HG02885 (cell line): ENCODE measurements around the gene IGFBPL1.
"Not testable (repeated sequence)": the region's sequence is repeated elsewhere in the genome, so short reads cannot be mapped to it uniquely, and the experiment has no call there.

Experiments used
- ATAC-seq: cut with Tn5 transposase; IDR thresholded peaks from one replicate; pipeline ENCODE4 v1.9.1; 2021; ENCODE audit warnings: mild to moderate bottlenecking; ENCODE audit not compliant: unreplicated experiment, poor library complexity

IGFBPL1 gene, protein sequence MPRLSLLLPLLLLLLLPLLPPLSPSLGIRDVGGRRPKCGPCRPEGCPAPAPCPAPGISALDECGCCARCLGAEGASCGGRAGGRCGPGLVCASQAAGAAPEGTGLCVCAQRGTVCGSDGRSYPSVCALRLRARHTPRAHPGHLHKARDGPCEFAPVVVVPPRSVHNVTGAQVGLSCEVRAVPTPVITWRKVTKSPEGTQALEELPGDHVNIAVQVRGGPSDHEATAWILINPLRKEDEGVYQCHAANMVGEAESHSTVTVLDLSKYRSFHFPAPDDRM

DNA sequence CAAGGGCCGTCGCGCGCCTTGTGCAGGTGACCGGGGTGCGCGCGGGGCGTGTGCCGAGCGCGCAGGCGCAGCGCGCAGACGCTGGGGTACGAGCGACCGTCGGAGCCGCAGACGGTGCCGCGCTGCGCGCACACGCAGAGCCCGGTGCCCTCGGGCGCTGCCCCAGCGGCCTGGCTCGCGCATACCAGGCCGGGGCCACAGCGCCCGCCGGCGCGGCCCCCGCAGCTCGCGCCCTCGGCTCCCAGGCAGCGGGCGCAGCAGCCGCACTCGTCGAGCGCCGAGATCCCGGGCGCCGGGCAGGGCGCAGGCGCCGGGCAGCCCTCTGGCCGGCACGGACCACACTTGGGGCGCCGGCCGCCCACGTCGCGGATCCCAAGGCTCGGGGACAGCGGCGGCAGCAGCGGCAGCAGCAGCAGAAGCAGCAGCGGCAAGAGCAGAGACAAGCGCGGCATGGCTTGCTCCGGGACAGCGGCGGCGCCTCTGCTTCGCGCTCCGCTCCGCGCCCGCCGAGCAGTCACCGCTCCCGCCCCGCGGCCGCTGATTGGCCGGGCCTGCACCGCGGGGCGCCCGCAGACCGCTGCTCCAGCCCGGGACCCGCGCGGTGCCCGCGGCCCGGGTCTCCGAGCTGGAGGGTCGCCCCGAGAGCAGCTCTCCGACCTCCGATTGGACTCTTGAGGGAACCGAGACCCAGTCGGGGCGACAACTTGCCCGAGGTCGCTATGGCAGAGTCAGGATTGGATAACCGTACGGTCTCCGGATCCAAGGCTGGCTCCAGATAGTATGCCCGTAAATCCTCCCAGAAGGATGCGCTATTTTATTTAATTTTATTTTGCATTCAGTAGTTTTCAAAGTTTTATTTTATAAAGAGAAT, at the start of gene IGFBPL1:
TSS of gene IGFBPL1 (minus strand) at position 482 of the 871 bp plus-strand sequence. CDS start at position 452, 30 bp downstream.
- no peak for ATAC-seq

DNA sequence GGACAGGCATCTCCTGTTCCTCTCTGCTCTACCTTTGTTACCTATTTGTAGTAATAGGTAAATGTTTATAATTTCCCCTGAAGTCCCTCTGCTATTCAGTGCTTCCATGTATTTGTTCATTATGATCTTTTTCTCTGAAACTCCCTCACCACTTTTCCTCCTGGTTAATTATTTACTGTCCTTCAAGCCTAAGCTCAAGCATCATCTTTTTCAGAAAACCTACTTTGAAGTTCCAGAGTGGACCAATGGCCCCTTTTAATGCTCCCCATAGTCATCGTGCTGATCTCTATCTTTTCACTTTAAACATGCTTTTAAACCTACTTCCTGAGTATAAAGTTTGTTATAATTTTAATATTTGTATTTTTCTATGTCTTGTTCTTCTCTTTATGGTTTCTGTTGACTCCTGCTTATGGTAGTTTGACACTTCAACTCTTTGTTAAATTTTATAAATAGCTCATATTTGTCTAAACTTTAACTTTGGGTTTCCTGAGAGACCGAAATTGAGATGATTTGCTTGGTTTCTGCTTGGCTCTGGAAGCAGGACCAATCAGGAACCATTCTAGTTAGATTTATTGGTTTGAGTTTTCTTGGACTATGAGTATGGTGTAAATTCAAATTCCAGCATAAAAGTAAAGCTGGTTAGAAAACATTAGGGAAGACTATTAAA, 48.5 kb upstream of the IGFBPL1 start:
- ATAC-seq, result not testable (repeated sequence)

DNA sequence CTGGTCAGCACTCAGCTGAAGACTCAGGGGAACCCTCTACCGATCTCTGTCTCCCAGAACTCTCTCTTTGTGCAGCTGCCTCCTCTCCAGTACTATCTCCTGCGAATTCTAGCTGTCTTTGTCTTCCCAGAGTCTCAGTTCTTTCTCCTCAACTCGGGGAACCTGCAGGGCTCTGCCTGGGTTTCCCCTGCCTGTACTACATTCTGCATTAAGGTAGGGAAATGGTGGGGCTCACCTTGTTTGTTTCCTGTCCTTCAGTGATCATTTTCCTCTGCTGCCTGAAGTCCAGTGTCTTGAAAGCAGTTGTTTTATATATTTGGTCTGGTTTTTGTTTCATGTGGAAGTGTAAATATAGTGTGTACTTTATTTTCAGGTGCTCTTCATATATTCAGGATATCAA, 43.1 kb upstream of the IGFBPL1 start:
- no peak for ATAC-seq

DNA sequence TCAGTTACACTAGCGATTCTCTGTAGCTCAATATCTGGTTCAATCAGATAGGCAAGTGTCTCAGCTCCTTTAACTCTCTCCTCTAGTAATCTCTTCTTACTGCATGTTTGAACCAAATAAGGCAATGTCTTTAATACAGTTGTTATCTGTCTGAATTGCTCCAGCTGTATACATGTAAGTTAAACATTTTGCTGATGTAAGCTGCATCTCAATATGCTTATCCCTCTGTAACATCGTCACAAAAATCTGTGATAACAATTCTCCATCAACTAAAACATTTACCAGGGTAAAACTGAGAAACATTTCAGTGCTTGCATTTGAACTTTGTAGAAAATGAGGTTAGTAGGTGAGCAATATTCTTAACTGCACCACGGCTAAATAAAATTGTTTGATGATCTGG, 29.6 kb upstream of the IGFBPL1 start:
- ATAC-seq, result no peak

DNA sequence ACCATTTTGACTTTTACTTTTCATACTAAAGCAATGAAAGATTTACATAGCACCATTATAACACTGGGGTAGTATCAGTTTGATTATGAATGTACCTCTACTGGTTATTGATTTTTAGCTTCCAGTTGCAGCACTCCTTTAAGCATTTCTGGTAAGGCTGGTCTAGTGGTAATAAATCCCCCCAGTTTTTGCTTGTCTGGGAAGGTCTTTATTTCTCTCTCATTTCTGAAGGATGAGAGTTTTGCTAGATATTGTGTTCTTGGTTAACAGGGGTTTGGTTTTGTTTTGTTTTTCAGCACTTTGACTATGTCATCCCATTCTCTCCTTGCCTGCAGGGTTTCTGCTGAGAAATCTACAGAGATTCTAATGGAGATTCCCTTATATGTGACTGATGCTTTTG, 26.9 kb upstream of the IGFBPL1 start:
- no peak for ATAC-seq

DNA sequence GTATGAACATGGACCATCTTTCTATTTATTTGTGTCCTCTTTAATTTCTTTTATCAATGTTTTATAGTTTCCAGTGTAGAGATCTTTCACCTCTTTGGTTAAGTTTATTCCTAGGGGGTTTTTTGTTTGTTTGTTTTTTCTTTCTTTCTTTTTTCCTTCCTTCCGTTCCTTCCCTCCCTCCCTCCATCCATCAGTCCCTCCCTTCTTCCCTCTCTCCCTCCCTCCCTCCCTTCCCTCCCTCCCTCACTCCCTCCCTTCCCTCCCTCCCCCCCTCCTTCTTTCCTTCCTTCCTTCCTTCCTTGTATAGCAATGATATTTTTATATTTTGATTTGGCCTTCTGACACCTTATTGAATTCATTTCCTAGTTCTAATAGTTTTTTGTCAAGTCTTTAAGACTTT, 23.4 kb upstream of the IGFBPL1 start:
- no peak for ATAC-seq

DNA sequence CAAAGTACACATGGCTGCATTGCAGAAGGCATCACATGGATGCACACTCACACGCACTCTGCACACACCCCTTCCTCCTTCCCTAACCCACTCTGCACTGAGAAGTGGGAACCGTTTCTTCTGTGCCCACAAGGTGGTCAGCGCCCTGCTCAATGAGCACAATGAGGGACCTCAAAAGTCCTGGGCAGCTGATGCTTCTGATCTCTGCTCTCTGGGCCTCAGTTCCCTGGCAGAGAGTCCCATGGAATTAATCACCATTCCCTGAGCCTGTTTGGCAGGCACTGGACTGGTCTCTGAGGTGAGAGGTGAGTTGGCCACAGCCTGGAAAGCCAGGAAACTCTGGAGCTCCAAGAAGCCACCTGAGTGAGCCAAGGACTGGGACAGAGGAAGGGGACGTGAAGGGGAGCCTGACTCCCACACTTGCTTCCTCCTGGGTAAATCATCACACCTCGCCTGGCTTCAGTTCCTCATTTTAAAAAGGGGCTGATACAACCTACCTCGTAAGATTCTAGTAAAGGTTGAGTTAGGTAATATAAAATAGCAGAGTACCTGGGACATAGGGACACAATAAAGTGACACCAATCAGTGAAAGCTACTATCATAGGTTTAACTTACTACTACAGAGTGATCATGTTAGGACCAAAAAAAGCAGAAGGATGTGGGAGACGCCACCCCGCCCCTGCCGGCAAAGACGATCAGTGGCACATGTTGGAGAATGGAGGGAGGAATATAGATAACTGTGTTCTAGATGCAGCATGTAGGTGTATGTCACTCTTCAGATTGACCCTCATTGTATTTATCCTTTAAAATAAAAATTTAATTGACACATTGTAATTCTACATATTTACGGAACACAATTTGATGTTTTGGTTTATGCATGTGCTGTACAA, 21.1 kb upstream of the IGFBPL1 start:
- ATAC-seq, result peak; percentile 80

DNA sequence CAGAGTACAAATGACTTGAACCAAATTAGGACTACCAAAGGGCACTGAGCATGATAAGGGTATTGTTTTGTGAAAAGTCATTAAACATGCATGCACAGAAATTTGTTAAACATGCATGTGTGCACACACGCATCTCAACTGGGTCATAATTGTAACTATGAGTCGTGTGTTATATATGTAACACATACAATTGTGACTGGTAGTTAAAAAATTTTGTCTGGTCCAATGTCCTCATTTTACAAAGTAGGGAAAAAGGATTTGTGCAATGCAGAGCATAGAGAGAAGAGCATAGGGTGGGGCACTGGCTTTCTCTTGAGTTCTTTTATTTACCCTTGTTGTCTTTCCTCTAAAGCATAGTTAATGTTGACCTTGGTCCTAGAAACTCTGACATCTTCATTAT, 19.3 kb upstream of the IGFBPL1 start:
- ATAC-seq, result no peak

DNA sequence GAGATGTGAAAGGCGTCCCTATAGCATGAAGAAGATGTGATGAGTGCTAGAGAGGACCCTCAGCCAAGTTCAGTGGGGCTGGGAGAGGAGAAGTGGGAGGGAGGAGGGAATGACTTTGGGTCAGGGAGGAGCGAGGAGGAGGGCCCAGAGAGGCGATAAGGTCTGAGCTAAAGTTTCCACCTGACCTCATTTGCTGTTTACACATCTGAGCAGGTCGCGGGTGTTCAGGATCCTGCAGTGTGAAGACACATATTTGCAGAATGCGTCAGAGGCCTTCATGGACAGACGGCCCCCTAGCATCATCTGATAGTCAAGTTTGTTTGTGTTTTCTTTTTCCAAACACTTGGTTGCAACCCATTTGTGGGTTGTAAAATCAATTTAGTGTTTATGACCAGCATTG, 18.9 kb upstream of the IGFBPL1 start:
- no peak for ATAC-seq

DNA sequence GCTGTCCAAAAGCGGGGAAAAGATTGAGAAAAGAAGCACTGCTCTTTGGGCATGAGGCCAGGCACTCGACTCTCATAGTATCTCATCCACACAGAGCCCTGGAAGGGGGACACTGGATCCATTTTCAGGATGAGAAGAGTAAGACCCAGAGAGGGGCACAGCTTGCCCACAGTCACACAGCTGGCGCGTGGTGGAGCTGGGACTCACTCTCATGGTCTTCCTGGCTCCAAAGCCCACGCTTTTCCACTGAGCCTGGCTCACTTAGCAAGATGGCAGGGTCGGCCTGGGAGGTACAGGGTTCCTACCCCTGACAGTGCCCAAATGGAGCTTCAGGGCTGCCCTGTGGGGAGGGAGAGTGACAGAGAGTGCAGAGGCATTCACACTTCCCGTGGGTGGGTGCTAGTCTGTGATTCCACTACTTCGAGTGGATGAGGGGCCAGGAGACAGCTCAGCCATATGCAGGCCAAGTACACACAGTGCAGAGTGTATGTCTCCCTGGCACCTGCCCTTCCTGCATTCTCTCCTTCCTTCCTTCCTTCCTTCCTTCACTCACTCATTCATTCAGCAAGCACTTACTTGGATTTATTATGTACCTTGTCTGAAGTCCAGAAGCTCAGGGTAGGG, 18.3 kb upstream of the IGFBPL1 start:
- no peak for ATAC-seq

DNA sequence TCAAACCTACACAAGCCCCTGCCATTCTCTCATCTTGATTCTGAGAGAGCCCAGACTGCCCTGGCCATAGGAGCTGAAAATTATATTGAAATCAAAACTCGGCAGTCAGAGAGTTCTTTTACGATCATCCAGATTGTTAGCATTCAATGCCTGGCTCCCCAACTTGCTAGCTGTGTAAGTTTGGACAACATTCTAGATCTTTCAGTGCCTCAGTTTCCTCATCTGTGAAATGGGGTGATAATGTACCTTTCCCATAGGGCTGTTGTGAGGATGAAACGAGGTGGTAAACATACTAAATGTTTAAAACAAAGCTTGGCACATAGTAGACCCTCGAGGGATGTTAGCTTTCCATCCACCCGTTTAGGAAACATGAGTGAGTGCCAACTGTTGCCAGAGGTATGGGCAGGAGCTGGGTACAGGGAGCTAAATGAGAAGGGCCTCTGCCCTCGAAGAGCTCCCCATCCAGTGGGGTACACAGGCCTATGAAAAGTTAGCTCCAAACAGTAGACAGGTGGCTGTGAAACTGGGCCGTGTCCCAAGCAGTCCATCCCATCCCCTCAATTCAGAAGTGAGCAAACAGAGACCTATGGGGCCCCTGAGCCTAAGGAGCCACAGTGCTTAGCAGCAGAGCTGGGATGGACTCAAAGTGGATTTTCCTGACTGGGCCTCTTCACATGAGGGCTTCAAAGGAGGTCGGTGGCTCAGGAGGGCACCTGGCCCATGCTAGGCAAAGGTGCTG, 17.3 kb upstream of the IGFBPL1 start:
- no peak for ATAC-seq

DNA sequence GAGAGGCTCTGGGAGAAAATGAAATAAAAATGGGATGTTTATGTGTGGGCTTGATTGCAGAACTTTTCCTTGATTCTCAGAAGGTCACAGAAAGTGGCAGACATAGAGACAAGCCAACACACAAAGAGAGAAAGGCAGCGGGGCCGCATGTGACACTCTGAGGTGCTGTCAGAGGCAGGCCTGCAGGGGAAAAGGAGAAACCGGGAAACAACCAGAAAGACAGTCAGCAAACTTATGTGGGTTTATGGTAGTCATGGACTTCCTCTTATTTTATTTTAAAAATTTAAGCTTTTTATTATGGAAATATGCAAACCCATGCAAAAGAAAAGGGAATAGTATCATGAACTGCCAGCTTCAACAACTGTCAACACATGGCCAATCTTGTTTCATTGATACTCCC, 16.3 kb upstream of the IGFBPL1 start:
- no peak for ATAC-seq

DNA sequence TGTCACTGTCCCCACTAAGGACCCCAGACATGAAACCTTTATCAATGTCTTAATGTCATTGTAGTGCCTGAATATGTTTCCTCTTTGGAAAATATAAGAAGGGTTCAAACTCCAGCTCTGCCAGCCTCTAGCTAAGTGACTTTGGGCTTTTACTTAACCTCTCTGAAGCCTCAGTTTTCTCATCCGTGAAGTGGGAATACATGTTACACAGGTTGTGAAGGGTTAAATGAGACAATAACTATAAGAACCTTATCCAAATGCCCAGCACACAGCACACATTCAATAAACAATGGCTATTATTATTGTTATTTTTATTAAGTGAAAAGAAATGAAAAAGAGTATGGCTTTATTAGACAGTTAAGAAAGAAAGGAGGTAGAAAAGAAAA, 15.7 kb upstream of the IGFBPL1 start:
- no peak for ATAC-seq

DNA sequence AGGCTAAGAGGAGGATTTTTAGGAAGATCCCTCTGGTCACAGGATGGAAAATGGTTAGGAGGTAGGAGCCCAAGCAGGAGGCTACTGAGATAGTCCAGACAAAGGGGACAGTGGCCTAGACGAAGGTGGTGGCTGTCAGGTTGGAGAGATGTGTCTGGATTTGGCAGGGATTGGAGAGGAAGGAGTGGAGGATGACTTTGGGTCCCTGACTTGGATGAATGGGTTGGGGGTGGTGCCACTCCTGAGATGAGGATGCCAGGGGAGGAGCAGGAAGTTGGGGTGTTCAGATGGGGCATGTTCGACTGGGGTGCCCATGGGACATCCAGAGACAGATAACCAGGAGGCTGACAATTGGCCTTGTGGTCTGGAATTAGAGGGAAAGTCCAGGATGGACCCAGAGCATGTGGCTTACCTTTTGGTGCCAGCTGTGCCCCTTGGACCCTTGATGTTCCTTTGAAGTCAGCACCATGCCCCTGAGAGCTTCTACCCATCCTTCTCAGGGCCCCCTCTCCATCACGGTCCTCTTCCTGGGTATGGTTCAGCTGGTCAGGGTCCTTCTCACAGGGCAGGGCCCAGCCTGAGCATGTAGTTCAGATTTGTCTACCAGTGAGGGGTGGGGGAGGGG, 15.1 kb upstream of the IGFBPL1 start:
- ATAC-seq, result no peak

DNA sequence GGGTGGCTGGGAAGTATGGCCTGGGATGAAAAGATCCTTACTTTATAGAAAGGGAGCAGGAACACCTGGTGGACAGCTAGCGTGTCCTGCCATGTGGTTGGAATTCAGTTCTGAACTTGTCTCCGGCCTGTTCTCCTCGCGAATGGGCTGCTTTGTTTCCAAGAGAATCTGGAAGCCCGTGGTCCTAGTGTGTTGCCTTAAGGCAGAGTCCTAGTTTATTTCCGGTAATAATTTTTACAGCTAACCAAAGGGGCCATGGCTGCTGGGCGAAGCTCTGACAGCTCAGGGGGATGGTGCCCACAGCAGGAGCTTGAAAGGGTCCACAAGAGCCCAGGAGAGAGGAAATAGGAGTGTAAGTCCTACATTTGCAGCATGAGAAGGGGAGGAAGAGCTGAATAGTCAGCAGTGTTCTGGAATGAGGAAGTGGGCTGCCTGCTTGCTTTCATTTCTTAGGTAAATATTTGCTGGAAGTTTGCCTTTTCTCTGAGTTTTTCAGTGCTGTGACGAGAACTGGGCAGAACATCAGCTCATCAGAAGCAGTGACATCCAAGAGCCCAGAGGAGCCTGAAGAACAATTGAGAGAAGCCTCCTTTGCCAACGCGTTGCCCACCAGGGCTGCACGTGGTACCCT, 13.1 kb upstream of the IGFBPL1 start:
- no peak for ATAC-seq

DNA sequence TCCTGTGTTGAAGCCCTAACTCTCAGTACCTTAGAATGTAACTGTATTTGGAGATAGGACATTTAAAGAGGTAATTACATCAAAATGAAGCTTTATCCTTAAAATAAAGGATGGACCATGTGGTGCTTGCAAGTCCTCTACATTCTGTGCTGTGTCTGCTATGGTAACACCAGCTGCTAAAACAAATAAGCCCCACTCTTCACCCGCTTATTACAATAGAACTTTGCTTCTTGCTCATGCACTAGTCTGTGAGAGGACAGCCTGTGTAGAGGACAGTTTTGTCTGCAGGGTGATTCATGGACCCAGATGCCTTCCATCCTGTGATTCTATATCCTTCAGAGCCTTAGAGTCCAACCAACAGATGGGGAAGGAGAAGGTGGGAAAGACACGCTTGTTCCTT, 12.5 kb upstream of the IGFBPL1 start:
- ATAC-seq, result no peak

DNA sequence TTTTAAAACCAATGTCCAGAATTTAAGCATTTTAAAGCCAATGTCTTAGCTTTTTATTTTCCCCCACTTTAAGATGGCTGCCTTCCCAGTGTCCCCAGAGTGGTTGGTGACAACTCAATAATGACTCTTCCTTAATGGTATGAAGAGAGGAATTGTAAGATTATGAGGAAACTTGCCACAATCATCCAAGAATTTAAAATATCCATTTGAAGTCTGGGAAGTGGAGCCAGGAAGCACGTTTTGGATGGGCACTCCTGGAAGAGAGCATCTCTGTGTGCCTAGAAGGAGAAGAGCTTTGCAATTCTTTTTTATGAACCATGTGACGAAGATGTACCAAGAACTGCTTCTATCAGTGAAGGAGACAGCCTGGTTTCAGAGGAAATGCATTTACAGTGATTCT, 11.3 kb upstream of the IGFBPL1 start:
- no peak for ATAC-seq

DNA sequence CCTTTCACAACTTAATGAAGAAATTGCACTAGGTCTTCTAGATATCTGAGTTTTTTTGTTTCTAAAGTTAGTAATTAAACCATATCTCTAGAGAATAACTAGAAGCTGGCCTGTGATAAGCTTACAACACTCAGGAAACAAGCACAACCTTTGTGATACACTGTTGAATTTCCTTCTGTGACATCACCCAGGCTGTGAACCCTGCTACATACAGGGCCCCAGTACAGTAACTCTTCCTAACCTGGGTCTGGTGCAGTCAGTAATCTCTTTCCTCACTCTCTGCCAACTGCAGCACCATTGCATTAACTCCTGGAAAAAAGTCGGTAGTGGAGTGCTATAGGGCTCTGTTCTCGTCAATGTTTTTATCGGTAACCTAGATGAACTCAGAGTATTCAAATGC, 10.6 kb upstream of the IGFBPL1 start:
- ATAC-seq, result no peak
